ENCODE measurements around the gene PGAM2.

- TF ChIP-seq POLR2A (IDR thresholded peaks at IDR 0.05; ENCODE audit: low read depth, low read length) (no peak), CTCF (conservative IDR thresholded peaks at IDR 0.05; ENCODE audit: low read depth, low read length) (no peak), CHD1 (IDR thresholded peaks at IDR 0.05; ENCODE audit: low read depth, low read length) (no peak), RFX5 (IDR thresholded peaks at IDR 0.05; ENCODE audit: low read depth, low read length) (no peak), NFE2L2 (IDR thresholded peaks at IDR 0.05; ENCODE audit: low read depth, low read length) (no peak), MAFK (IDR thresholded peaks at IDR 0.05; ENCODE audit: low read depth, low read length) (no peak), CEBPB (IDR thresholded peaks at IDR 0.05; ENCODE audit: low read depth, low read length) (no peak), RAD21 (IDR thresholded peaks at IDR 0.05; ENCODE audit: low read length) (no peak)
Measured at GRCh38 chr7:44080686-44081265, 15.4 kb upstream of the PGAM2 start.
